ENCODE data around the gene ZNF821.
"Not testable (repeated sequence)": the region's sequence is repeated elsewhere in the genome, so short reads cannot be mapped to it uniquely, and the experiment has no call there.

Gene ZNF821

DNA sequence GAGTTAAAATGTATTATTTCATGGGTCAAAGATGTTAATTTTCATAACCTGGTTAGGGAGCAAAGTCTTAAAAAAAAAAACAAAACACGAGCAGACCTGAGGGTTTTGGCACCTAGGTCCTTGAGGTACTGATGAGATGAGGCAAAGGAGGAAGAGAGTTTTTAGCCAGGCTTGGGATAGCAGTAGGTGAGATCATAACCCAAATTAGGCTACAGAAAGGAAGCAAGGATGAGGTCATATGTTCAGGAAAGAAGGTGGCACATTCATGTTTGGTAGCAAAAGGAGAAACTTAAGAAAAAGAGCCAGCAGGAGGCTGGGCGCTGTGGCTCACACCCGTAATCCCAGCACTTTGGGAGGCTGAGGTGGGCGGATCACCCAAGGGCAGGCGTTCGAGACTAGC lies 35.4 kb downstream of the ZNF821 start:
- H3K27ac ChIP-seq, result no peak overlapping the region
- peaks cover 30% of the 10 kb centered on the region for H3K4me1 ChIP-seq
- no peak overlapping the region for H3K9ac ChIP-seq
- no peaks in the 10 kb centered on the region for H3K9me3 ChIP-seq
- H3K36me3 ChIP-seq, result peaks cover 61% of the 10 kb centered on the region
- no peaks in the 10 kb centered on the region for H3K27me3 ChIP-seq
- no peak overlapping the region for H3K4me2 ChIP-seq
- no peak overlapping the region for H3K4me3 ChIP-seq
- no peak for TF ChIP-seq Cebpa-rat (IDR thresholded peaks at IDR 0.05)
- H4K20me1 ChIP-seq, result peaks cover 69% of the 10 kb centered on the region

DNA sequence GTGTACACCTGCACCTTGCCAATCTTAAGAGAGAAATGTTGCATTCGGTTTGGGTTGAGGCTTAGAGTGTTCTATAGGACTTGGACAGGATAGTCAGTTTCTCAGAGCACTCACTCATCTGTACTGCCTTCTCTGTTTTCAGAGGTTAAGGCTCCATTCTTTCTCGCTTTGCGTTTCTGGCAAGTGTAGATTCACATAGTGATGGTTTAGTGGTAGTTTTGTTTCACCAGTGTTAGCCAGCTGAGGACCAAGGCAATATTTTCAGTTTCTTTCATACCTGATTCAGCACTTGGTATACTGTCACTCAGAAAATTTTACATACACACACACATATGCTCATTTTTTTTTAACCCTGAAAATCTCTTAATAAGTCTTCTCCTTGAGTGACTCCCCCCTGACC lies 36.9 kb downstream of the ZNF821 start:
- Histone ChIP-seq H3K9me3 (no peaks in the 10 kb centered on the region), H3K36me3 (peaks cover 46% of the 10 kb centered on the region), H4K20me1 (peaks cover 53% of the 10 kb centered on the region), H3K4me2 (peak overlapping the region; percentile 87), H3K9ac (peak overlapping the region; percentile 94), H3K4me3 (peak overlapping the region; percentile 99), H3K4me1 (peaks cover 36% of the 10 kb centered on the region), H3K27me3 (no peaks in the 10 kb centered on the region), H3K27ac (no peak overlapping the region)
- no peak for TF ChIP-seq Cebpa-rat (IDR thresholded peaks at IDR 0.05)

DNA sequence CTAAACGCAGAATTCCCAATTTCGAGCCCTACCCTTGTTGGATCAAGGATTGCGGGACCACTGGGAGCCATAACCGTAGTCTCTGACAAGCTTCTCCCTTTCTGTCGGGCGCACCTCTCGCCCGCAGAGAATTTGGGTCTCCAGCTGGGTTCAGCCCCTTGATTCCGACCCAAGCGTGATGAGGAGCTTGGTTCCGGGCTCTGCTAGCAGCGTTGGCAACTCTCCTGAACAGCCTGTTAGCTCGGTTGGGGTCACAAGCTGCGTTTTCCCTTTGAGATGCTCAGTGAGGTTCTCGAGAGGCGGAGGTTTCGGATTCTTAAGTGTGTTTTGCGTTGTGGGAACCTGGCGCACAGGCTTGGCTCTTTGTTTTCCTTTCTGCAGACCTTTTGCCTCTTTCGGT lies 37.6 kb downstream of the ZNF821 start:
- H3K4me1 ChIP-seq, result peaks cover 40% of the 10 kb centered on the region
- H3K9me3 ChIP-seq, result no peaks in the 10 kb centered on the region
- peak overlapping the region; percentile 99 for H3K4me3 ChIP-seq
- no peaks in the 10 kb centered on the region for H3K27me3 ChIP-seq
- H3K27ac ChIP-seq, result peak overlapping the region; percentile 88
- peak overlapping the region; percentile 94 for H3K9ac ChIP-seq
- peak overlapping the region; percentile 87 for H3K4me2 ChIP-seq
- no peak for TF ChIP-seq Cebpa-rat (IDR thresholded peaks at IDR 0.05)
- H4K20me1 ChIP-seq, result peaks cover 47% of the 10 kb centered on the region
- peaks cover 39% of the 10 kb centered on the region for H3K36me3 ChIP-seq

DNA sequence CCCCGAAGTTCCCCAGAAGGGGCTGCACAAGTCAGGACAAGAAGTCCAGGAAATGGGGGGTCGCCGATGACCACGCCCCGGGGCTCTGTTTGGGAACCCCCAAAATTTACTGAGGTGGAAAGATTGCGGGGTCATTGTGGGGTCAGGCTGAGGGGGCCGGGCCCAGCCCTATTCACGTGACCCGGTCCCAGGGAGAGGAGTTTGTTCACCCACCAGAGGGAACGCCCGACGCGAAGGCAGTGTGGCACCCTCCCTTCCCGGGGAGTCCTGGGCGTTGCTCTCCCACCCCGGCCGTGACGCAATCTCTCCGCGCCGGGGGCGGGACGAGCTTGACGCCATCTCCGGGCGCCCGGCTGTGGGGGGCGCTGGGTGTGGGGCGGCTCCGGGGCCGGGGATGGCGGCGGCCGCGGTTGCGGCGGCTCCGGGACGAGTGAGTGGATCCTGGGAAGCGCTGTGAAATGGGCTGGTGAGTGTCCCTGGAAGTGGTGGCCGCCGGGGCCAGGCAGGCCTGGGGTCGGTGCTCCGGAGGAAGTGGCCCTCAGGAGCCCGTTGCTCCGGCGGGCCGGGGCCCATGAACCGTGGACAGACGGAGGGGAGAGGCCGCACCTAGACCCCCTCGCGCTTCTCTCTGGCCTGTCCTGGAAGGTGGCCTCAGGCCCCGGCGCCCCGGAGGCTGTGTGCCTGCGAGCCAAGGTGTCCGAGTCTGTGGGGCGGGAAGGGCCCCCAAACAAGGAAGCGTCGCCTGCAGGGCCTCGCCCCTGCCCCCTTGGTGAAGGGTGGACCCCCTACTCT lies 38.1 kb downstream of the ZNF821 start, which contains the start of gene ATXN1L:
ATXN1L (plus strand) TSS at position 338 of the 792 bp plus-strand sequence. CDS start 3,765 bp downstream, outside the sequence.
- peak; percentile 68; the same call in 1 of the 2 replicates for TF ChIP-seq Cebpa-rat (IDR thresholded peaks at IDR 0.05)
- Histone ChIP-seq H3K4me3 (peak within 1 kb of the TSS; percentile 99), H3K36me3 (peaks cover 33% of the 10 kb centered on the region), H3K9ac (peak within 1 kb of the TSS; percentile 94), H3K4me2 (peak within 1 kb of the TSS; percentile 87), H3K4me1 (peaks cover 40% of the 10 kb centered on the region), H3K27ac (peak within 1 kb of the TSS; percentile 88), H4K20me1 (peaks cover 41% of the 10 kb centered on the region), H3K9me3 (no peaks in the 10 kb centered on the region), H3K27me3 (no peaks in the 10 kb centered on the region)

DNA sequence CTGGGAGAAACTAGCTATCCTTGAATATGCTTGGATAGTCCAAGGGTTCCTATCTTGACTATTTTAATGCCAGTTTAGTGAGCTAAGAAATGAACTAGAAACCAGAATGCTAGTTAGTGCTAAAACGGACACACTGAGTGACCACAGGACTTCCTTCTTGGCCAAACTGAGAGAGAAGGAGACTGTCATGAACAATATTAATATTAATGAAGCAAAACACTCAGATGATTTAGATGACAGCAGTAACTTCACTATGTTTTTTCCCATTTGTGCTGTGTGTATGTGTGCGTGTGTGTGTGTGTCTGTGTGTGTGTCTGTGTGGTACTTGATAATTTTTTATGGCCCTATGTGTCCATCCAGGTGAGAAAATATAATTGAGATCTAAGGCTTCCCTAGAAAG lies 40.4 kb downstream of the ZNF821 start:
- no peak overlapping the region for H3K9ac ChIP-seq
- H3K27me3 ChIP-seq, result no peaks in the 10 kb centered on the region
- H3K4me3 ChIP-seq, result no peak overlapping the region
- TF ChIP-seq Cebpa-rat (IDR thresholded peaks at IDR 0.05), result no peak
- no peaks in the 10 kb centered on the region for H3K9me3 ChIP-seq
- peaks cover 37% of the 10 kb centered on the region for H3K4me1 ChIP-seq
- H3K36me3 ChIP-seq, result peaks cover 11% of the 10 kb centered on the region
- H4K20me1 ChIP-seq, result peaks cover 23% of the 10 kb centered on the region
- no peak overlapping the region for H3K27ac ChIP-seq
- H3K4me2 ChIP-seq, result no peak overlapping the region

DNA sequence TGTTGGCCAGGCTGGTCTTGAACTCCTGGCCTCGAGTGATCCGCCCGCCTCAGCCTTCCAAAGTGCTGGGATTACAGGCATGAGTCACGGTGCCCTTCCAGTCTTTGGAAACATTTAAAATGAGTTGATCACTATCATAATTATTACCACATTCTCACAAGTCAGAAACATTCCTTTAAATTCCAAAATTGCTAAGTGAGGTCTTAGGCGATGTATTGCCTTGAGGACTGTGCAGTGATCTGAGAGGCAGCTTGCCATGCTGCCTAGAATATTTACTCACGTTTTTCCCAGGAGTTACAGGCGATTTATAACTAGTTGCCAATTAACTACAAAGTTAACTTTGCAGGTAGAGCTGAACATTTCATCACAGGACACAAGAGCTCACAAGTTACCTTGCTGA lies 43.9 kb downstream of the ZNF821 start:
- Histone ChIP-seq H3K4me2 (no peak overlapping the region), H3K4me1 (peaks cover 13% of the 10 kb centered on the region), H3K9ac (no peak overlapping the region), H3K36me3 (no peaks in the 10 kb centered on the region), H3K27ac (no peak overlapping the region), H3K4me3 (no peak overlapping the region), H4K20me1 (no peaks in the 10 kb centered on the region), H3K27me3 (no peaks in the 10 kb centered on the region), H3K9me3 (no peaks in the 10 kb centered on the region)
- no peak for TF ChIP-seq Cebpa-rat (IDR thresholded peaks at IDR 0.05)

DNA sequence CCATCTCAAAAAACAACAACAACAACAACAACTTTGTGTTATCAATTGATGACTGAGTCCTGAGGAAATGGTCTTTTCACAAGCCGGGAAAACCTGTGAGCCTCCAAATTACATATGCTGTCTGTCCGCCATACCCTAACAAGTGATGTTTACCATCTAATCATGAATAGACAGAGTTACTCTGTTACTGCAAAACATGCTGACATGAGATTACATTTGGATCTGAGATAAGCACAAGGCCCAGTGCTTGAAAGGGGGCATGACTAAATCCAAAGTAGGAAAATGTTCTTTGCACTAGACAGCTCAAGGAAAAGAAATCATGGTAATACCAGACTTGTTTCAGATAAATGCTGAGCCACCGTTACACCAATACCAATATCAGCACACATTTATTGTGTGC lies 46.8 kb downstream of the ZNF821 start:
- Histone ChIP-seq H3K36me3 (no peaks in the 10 kb centered on the region), H3K4me1 (peaks cover 4% of the 10 kb centered on the region), H3K4me2 (no peak overlapping the region), H3K27me3 (no peaks in the 10 kb centered on the region), H3K4me3 (no peak overlapping the region), H4K20me1 (no peaks in the 10 kb centered on the region), H3K27ac (no peak overlapping the region), H3K9ac (no peak overlapping the region), H3K9me3 (no peaks in the 10 kb centered on the region)
- TF ChIP-seq Cebpa-rat (IDR thresholded peaks at IDR 0.05), result no peak

DNA sequence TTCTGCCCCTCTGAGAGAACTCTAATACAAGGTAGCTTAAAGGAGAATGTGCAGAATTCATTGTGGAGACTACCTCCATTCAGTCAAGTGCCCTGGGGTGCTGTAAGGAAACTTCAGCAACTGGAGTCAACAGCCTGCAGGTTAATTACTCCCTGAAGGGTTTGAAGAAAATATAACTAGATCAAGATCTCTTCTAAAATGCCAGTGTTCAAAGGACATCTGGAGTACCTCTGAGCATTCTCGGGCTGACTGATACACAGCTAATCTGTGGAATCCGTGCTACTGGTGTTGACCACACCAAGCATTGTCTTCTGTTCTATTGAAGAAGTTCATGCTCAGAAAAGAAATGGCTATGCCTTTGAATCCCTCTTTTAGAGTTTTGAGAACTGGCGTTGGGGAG lies 49.7 kb downstream of the ZNF821 start:
- Histone ChIP-seq H3K4me3 (no peak overlapping the region), H4K20me1 (no peaks in the 10 kb centered on the region), H3K4me1 (no peaks in the 10 kb centered on the region), H3K9ac (no peak overlapping the region), H3K4me2 (no peak overlapping the region), H3K27ac (no peak overlapping the region), H3K27me3 (no peaks in the 10 kb centered on the region), H3K36me3 (no peaks in the 10 kb centered on the region), H3K9me3 (no peaks in the 10 kb centered on the region)
- TF ChIP-seq Cebpa-rat (IDR thresholded peaks at IDR 0.05), result no peak

DNA sequence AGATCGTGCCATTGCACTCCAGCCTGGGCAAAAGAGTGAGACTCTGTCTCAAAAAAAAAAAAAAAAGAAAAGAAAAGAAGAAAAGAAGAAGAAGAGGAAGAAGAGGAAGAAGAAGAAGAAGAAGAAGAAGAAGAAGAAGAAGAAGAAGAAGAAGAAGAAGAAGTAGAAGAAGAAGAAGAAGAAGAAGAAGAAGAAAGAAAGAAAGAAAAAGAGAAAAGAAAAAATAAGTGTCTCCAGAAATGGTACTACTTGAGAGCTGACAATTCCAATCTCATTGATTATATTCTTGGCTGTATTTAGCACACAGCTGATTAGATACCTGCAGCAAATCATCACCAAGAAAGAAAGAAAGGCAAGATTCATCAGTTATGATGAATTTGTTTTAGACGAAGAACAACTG lies 51.9 kb downstream of the ZNF821 start:
- H3K9ac ChIP-seq, H3K4me1 ChIP-seq, H4K20me1 ChIP-seq, H3K27me3 ChIP-seq, H3K36me3 ChIP-seq, H3K27ac ChIP-seq, H3K9me3 ChIP-seq, H3K4me2 ChIP-seq, H3K4me3 ChIP-seq: not testable (repeated sequence)

DNA sequence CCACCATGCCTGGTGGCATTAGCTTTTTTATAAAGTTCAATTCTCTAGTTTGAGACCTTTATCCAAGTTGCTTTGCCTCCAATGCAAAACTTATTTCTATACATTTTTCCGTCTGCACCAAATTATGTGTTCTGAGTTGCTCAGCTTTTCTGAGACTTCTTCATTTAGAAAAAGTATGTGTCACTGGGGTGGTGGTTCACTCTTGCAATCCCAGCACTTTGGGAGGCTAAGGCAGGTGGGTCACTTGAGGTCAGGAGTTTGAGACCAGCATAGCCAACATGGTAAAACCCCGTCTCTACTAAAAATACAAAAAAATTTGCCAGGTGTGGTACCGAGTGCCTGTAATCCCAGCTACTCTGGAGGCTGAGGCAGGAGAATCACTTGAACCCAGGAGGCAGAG lies 52.3 kb downstream of the ZNF821 start:
- not testable (repeated sequence) for H3K27ac ChIP-seq, H3K4me3 ChIP-seq, H3K9ac ChIP-seq, H3K9me3 ChIP-seq, H3K27me3 ChIP-seq, H3K36me3 ChIP-seq, H3K4me2 ChIP-seq, H3K4me1 ChIP-seq, H4K20me1 ChIP-seq

Measured in BLaER1 (cell line).